HPDE6-E6E7 (cell line): ENCODE data around the gene KRTAP10-3.
"Not testable (repeated sequence)": the region's sequence is repeated elsewhere in the genome, so short reads cannot be mapped to it uniquely, and the experiment has no call there.

ENCODE experiments used
- DNase-seq: peaks from one replicate; pipeline ENCODE4 v3.0.0; 2011; ENCODE audit warnings: missing footprints; ENCODE audit errors: extremely low spot score

KRTAP10-3 gene

DNA sequence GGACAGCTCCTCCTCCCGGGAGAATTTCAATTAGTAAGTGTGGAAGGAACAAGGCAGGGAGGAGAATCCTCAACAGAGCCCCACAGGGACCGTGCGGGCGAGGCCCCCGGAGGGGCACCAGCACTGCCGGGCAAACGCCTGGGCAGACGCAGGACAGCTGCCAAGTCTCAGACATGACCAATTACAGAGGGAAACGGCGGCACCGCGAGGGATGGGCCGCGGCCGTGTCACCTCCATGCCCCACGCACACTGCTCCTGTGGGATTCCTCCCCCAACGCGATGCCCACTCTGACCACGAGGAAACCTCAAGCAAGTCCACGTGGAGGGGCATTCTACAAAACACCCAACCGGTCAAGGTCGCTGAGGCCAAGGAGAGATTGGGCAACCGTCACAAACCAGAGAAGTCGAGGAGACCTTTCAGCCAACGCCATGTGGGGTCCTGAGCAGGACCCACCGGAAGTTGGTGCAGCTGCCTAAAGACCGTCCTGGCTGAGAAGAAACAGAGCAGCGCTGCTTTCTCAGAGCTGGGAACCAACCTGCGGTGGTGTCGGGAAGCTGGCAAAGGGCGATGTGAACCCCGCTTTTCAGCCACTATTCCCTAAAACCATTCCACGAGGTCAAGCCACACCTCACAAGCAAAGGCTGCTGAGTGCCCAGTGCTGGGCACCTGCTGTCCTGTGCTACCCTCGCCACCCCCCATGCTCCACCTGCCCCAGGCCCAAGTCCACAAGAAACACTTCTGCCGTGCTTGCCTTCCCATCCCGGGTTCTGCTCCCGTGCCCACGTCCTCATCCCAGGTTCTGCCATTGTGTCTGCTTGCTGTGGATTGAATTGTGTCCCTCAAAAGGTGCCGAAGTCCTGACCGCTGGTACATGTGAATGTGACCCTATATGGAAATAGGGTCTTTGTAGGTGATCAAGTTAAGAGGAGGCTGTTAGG, 13.5 kb upstream of the KRTAP10-3 start:
- no peak for DNase-seq

- DNase-seq, result no peak
Observed at GRCh38 chr21:44571296-44571695, 12.7 kb upstream of the KRTAP10-3 start.

GRCh38 chr21:44569861-44570517, 11.4 kb upstream of the KRTAP10-3 start:
- DNase-seq, result no peak

GRCh38 chr21:44568667-44569556, 10.3 kb upstream of the KRTAP10-3 start:
- no peak for DNase-seq

DNA sequence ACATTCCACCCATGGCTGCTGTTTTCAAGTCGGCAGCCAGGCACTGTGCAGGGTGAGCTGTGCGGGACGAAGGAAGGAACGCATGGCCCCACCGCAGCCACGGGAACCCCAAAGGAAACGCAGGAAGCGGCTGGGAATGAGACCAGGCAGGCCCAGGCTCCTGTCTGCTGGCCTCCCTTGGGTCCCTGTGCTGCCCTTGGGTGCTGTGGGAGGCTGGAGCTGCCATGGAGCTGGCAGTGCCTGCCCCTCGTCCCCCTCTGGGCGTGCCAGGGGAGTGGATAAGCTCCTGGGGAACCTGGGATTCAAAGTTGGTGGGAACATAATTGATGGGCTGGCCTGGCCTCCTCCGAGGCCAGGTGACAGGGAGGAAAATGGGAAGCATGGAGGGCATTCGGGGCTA, 9.7 kb upstream of the KRTAP10-3 start:
- DNase-seq, result no peak

DNA sequence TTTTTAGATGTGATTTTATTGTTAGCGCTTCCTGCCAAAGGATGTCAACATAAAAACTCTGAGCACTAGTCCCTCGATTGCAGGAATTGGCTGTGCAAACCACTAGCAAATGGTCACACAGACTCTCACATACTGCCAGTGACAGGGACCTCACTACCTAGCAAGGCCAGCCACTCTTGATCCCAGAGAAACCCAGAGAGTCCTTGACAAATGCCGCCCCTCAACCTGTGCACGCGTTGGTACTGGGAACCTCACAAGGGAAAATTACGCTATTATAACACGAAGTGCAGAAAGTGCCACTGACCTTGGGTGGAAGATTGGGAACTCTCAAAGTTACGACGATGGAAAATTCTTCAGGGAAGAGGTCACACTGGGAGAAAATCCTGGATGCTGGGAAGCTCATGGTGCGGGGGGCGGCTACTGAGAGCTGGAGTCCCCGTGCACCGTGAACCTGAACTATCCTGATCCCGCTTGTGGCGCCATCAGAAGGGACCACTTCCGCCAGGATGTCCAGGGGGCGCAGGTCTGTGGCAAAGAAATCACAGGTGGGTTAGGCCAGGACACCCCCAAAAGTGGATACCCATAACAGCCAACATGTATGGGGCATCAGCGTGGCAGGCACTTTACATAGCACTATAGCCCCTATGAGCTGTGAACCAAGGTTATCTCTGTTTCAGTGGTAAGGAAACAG, 9.0 kb upstream of the KRTAP10-3 start:
- no peak for DNase-seq

DNA sequence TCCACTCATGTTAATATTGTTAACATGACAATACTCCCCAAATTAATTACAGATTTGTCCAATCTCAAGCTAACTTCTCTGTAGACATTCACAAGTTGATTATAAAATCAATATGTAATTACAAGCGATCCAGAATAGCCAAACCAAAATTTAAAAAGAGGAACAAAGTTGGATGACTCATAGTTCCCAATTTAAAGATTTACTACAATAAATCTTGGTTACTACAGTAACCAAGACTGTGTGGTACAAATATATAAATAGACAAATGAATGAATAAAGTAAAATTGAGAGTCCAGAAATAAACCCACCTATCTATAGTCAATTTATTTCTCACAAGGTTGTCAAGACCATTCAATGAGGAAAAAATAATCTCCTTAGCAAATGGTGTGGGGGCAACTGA, 7.8 kb upstream of the KRTAP10-3 start:
- DNase-seq, result no peak

DNA sequence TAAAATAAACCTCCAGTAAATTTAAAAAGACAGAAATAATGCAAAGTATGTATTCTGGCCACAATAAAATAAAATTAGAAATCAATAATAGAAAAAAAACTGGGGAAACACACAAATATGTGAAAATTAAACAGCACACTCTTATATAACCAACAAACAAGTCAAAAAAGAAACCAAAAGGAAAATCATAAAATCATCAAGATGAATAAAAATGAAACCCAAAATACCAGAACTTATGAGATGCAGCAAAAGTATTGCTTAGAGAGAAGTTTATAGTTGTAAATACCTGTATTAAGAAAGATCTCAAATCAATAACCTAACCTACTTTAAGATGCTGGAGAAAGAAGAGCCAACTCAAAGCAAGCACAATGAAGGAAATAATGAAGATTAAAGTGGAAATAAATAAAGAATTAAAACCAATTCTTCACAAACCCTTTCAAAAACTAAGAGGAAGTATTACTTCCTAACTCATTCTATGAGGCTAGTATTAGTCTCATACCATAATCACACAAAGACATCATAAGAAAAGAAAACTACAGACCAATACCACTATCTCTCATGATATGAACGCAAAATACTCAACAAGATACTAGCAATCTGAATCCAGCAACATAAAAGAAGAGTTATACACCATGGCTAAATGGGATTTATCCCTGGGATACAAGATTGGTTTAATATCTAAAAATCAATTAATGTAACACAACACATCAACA, 6.4 kb upstream of the KRTAP10-3 start:
- DNase-seq, result no peak

DNA sequence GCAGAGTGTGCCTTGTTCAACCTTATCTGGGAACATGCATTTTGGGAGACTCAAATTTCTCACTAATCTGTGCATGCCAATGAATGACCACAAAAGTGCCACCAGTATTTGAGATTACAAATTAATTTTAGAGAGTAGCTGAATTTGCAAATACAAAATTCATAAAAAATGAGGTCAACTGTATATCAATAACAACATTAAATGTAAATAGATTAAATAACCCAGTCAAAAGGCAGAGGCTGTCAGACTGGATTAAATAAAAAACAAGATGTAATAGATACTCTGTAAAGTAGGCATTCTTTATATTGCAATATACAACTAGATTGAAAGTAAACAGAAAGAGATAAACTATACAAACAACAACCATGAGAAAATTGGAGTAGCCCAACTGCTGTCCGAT, 5.5 kb upstream of the KRTAP10-3 start:
- no peak for DNase-seq

- DNase-seq, result not testable (repeated sequence)
Observed at GRCh38 chr21:44558329-44558675, 293 bp downstream of the KRTAP10-3 start.

DNA sequence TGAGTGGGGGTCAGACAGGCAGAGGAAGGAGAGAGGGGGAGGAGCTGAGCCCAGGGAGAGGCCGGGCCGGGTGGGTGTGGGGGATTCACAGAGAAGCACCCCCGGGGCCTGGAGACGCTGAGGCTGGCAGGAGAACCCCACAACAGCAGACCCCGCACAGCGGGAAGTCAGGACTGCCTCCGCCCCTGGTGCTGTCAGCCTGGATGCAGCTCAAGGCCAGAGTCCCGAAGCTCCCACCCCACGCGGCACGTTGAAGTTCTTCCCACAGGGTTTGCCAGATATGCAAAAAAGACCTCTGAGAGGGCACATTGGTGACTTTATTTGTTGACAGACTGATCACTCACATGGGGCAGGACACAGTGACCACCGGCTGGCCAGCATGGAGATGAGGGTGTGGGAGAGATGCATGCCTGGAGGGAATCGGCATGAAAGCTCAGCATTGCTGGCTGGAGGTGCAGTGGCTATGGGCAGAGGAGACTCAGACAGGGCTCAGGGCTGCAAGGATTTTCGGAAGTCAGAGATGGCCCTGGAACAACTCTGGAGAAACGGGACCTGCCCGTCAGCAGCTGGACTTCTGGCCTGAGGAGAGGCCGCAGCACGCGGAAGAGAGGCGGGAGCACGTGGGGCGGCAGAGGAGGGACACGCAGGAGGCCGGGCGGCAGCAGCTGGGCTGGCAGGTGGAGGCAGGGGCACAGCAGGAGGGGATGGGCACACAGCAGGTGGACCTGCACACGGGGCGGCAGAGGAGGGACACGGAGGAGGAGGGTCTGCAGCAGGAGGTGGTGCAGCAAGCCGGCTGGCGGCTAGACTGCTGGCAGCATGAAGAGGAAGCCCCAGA, 885 bp downstream of the KRTAP10-3 start:
- no peak for DNase-seq

DNA sequence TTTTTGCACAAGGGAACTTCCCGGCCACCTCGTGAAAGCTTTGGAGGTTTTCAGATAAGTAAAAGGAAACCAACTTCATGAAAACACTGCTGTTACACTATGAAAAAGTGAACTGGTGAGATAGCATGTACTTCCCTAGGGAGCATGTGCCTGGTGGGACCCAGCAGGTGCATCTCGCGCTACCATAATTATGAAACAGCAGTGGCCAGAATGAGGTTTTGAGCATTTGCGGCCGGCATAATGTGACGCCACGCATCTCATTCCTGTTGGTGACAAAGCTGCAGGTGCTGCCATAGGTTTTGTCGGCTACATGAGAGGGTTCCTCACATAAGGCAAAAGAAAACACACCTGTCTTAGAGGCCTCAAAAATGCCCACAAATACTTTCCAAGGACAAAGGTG, 1.7 kb downstream of the KRTAP10-3 start:
- no peak for DNase-seq

GRCh38 chr21:44555200-44555875, 3.3 kb downstream of the KRTAP10-3 start:
- no peak for DNase-seq

- no peak for DNase-seq
Observed at GRCh38 chr21:44552681-44553080, 5.9 kb downstream of the KRTAP10-3 start.

- DNase-seq, result no peak
Observed at GRCh38 chr21:44552136-44552535, 6.5 kb downstream of the KRTAP10-3 start.

GRCh38 chr21:44551340-44551961, 7.1 kb downstream of the KRTAP10-3 start, which contains the start of gene KRTAP10-2:
KRTAP10-2 (minus strand) TSS chr21:44551505; CDS start chr21:44551458, 47 bp downstream.
- no peak for DNase-seq

DNA sequence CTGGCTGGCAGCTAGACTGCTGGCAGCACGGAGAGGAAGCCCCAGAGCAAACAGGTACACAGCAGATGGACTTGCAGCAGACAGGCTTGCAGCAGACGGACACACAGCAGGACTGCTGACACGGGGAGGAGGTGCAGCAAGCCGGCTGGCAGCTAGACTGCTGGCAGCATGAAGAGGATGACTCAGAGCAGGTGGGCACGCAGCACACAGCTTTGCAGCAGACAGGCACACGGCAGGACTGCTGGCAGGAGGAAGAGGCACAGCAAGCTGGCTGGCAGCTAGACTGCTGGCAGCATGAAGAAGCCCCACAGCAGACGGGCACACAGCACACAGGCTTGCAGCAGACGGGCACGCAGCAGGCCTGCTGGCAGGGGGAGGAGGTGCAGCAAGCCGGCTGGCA, 7.8 kb downstream of the KRTAP10-3 start:
- no peak for DNase-seq

- not testable (repeated sequence) for DNase-seq
Observed at GRCh38 chr21:44550285-44550684, 8.3 kb downstream of the KRTAP10-3 start.
